ENCODE measurements around the gene SULT1C2. TPM values are rescaled to one million over a fixed set of nuclear protein-coding genes. Genes with fewer than 3 reads are reported as not detected.

The SULT1C2 gene
- total RNA-seq, 1 experiment from 2014 or later: not detected

Other genes starting within 250 kb of the SULT1C2 start
- not detected in 2 replicates for gene SULT1C3, start 48.9 kb upstream of the SULT1C2 start, total RNA-seq (2021)
- not detected in 2 replicates for gene SULT1C4, start 89.1 kb downstream of the SULT1C2 start, total RNA-seq (2021)
- gene GCC2, start 160.3 kb downstream of the SULT1C2 start, total RNA-seq (2021): 25.4 and 27.2 TPM in 2 replicates
- gene LIMS1, start 245.6 kb downstream of the SULT1C2 start, total RNA-seq (2021): 42.9 and 43.9 TPM in 2 replicates